Measurements from ENCODE around the gene SKAP1.

Gene SKAP1

DNA sequence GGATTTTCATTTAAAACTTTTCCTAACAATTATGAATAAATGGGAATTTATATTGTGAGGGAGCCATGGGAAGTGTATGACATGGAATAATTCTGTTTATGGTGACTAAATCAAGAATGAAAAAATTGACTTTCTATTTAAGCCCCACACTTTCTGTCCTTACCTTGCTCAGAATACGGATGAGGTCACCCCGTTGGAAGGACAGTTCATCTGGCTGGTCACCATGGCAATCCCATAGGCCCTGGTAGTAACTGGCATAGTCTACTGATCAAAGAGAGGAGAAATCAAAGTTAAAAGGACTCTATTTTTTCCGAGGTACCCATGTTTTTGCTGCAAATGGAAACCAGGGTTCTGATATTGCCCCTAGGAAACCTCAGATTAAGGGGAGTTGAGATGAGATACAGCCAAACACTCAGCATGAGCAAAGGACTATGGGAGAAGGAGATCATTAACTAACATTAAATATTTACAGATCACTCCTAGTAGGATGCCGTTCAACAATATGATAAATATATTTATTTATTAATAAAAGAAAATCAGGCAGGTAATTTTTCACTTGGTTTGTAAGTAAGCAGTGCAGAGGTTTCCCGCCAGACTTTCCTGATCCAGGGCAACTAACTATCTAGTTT lies 267.6 kb downstream of the SKAP1 start:
- Histone ChIP-seq H3K79me2 (ENCODE audit: low read length) (no peaks in the 10 kb centered on the region), H2AFZ (ENCODE audit: low read length) (peak overlapping the region; percentile 47; the same call in 1 of the 2 replicates), H3K36me3 (replicated peaks; ENCODE audit: insufficient read depth, low read length) (no peaks in the 10 kb centered on the region), H3K9ac (ENCODE audit: low read length) (no peak overlapping the region), H3K4me2 (ENCODE audit: low read depth, low read length) (no peak overlapping the region), H3K27ac (ENCODE audit: low read length) (no peak overlapping the region), H3K9me2 (replicated peaks; ENCODE audit: insufficient read depth, low read length) (no peaks in the 10 kb centered on the region), H3K9me3 (replicated peaks; ENCODE audit: insufficient read depth, low read length) (no peaks in the 10 kb centered on the region), H3K4me3 (ENCODE audit: low read length) (no peak overlapping the region), H3K27me3 (replicated peaks; ENCODE audit: insufficient read depth, low read length) (no peaks in the 10 kb centered on the region), H4K20me1 (ENCODE audit: insufficient read depth, low read length) (no peaks in the 10 kb centered on the region), H3F3A (ENCODE audit: insufficient read depth, low read length) (no peaks in the 10 kb centered on the region), H3K4me1 (ENCODE audit: low read length) (no peaks in the 10 kb centered on the region)
- no peak for TF ChIP-seq EZH2phosphoT487 (IDR thresholded peaks at IDR 0.05; ENCODE audit: low read length)
- TF ChIP-seq, protein P1, sequence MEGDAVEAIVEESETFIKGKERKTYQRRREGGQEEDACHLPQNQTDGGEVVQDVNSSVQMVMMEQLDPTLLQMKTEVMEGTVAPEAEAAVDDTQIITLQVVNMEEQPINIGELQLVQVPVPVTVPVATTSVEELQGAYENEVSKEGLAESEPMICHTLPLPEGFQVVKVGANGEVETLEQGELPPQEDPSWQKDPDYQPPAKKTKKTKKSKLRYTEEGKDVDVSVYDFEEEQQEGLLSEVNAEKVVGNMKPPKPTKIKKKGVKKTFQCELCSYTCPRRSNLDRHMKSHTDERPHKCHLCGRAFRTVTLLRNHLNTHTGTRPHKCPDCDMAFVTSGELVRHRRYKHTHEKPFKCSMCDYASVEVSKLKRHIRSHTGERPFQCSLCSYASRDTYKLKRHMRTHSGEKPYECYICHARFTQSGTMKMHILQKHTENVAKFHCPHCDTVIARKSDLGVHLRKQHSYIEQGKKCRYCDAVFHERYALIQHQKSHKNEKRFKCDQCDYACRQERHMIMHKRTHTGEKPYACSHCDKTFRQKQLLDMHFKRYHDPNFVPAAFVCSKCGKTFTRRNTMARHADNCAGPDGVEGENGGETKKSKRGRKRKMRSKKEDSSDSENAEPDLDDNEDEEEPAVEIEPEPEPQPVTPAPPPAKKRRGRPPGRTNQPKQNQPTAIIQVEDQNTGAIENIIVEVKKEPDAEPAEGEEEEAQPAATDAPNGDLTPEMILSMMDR (IDR thresholded peaks at IDR 0.05; ENCODE audit: low read length): no peak
- no peak for TF ChIP-seq EZH2 (optimal IDR thresholded peaks at IDR 0.05; ENCODE audit: low read depth, low read length)
- DNase-seq: no peak

GRCh38 chr17:48161127-48161905 lies 268.7 kb downstream of the SKAP1 start:
- Histone ChIP-seq H4K20me1 (ENCODE audit: insufficient read depth, low read length) (no peaks in the 10 kb centered on the region), H3K9me3 (replicated peaks; ENCODE audit: insufficient read depth, low read length) (no peaks in the 10 kb centered on the region), H3K4me2 (ENCODE audit: low read depth, low read length) (no peak overlapping the region), H3K9ac (ENCODE audit: low read length) (no peak overlapping the region), H3K27ac (ENCODE audit: low read length) (no peak overlapping the region), H3K4me3 (ENCODE audit: low read length) (no peak overlapping the region), H3K79me2 (ENCODE audit: low read length) (no peaks in the 10 kb centered on the region), H3K9me2 (replicated peaks; ENCODE audit: insufficient read depth, low read length) (no peaks in the 10 kb centered on the region), H3K27me3 (replicated peaks; ENCODE audit: insufficient read depth, low read length) (no peaks in the 10 kb centered on the region), H3K4me1 (ENCODE audit: low read length) (no peaks in the 10 kb centered on the region), H3F3A (ENCODE audit: insufficient read depth, low read length) (no peaks in the 10 kb centered on the region), H2AFZ (ENCODE audit: low read length) (no peak overlapping the region), H3K36me3 (replicated peaks; ENCODE audit: insufficient read depth, low read length) (no peaks in the 10 kb centered on the region)
- TF ChIP-seq EZH2 (optimal IDR thresholded peaks at IDR 0.05; ENCODE audit: low read depth, low read length): no peak
- no peak for TF ChIP-seq EZH2phosphoT487 (IDR thresholded peaks at IDR 0.05; ENCODE audit: low read length)
- TF ChIP-seq, protein P1 (IDR thresholded peaks at IDR 0.05; ENCODE audit: low read length): no peak
- DNase-seq: no peak

- Histone ChIP-seq H3K9me2 (replicated peaks; ENCODE audit: insufficient read depth, low read length) (no peaks in the 10 kb centered on the region), H4K20me1 (ENCODE audit: insufficient read depth, low read length) (no peaks in the 10 kb centered on the region), H3K27me3 (replicated peaks; ENCODE audit: insufficient read depth, low read length) (no peaks in the 10 kb centered on the region), H3K4me2 (ENCODE audit: low read depth, low read length) (no peak overlapping the region), H3K4me3 (ENCODE audit: low read length) (no peak overlapping the region), H3K4me1 (ENCODE audit: low read length) (no peaks in the 10 kb centered on the region), H3K79me2 (ENCODE audit: low read length) (no peaks in the 10 kb centered on the region), H3K9me3 (replicated peaks; ENCODE audit: insufficient read depth, low read length) (no peaks in the 10 kb centered on the region), H3K36me3 (replicated peaks; ENCODE audit: insufficient read depth, low read length) (no peaks in the 10 kb centered on the region), H3F3A (ENCODE audit: insufficient read depth, low read length) (no peaks in the 10 kb centered on the region), H3K27ac (ENCODE audit: low read length) (no peak overlapping the region), H3K9ac (ENCODE audit: low read length) (no peak overlapping the region), H2AFZ (ENCODE audit: low read length) (no peak overlapping the region)
- no peak for TF ChIP-seq EZH2 (optimal IDR thresholded peaks at IDR 0.05; ENCODE audit: low read depth, low read length)
- TF ChIP-seq, protein P1 (IDR thresholded peaks at IDR 0.05; ENCODE audit: low read length): no peak
- no peak for TF ChIP-seq EZH2phosphoT487 (IDR thresholded peaks at IDR 0.05; ENCODE audit: low read length)
- DNase-seq: no peak
Observed at GRCh38 chr17:48160177-48161081, 269.6 kb downstream of the SKAP1 start.
